ENCODE data around the gene BCAP29. TPM values are rescaled to one million over a fixed set of nuclear protein-coding genes. Genes with fewer than 3 reads are reported as not detected.

BCAP29 gene
- total and polyA plus RNA-seq, 2 donors (not counting 3 experiments of a cell fraction or from before 2014, with no cell fraction given), result 122 to 162 TPM

DNA sequence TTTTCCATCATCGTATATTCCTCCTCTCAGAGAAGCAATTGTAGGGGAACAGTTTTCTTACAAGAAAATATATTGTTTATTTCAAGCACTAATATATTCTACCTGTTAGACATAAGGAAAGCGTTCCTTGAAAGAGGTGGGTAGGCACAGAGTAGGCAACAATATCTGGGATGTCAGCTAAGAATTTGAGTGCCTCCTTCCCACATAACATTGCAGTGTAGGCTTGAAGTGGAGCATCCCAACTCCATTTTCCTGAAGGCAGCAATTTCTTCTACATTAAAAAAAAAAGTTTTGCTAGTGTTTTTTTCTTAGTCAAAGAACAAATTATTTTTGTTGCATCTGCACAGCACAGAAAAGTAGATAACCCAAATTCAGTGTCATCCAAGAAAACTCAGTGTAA, 20.8 kb downstream of the BCAP29 start:
- H3K27ac ChIP-seq (ENCODE audit: insufficient read depth, low read depth, low read length), result no peak overlapping the region
- no peak overlapping the region for H3K4me3 ChIP-seq (replicated peaks in 1 of 3; ENCODE audit: insufficient read depth in 1 of 3, low read depth in 1 of 3, low read length in 3 of 3)
- POLR2A ChIA-PET, result no interaction called here
- CTCF ChIA-PET, result interaction anchor here (1.5 to 1.6 kb wide), 2 partner anchors 8 to 20 kb away, joined by 3 to 5 read pairs; partner anchors contain the start of gene BCAP29
- no TSS peak for BruUV-seq (replicated peaks)
- H3K4me1 ChIP-seq (ENCODE audit: control insufficient read depth, extremely low read depth, insufficient read depth, low read length), result peaks cover 26% of the 10 kb centered on the region
- H3K9me1 ChIP-seq (replicated peaks; ENCODE audit: control insufficient read depth, extremely low read depth, insufficient read depth, low read length), result no peaks in the 10 kb centered on the region
- TF ChIP-seq JUN (IDR thresholded peaks at IDR 0.05; ENCODE audit: borderline replicate concordance, insufficient read depth, insufficient read length, low read depth) (no peak), POLR2AphosphoS5 (IDR thresholded peaks at IDR 0.05; ENCODE audit: insufficient read depth, low read depth, low read length) (no peak), GATA2 (IDR thresholded peaks at IDR 0.05; ENCODE audit: insufficient read depth, insufficient read length, low read depth, low read length) (no peak), EZH2 (IDR thresholded peaks at IDR 0.05; ENCODE audit: borderline replicate concordance, low read depth, low read length, severe bottlenecking) (no peak), MYC (IDR thresholded peaks at IDR 0.05; ENCODE audit: low read depth, low read length) (no peak)
- TF ChIP-seq, protein P1, sequence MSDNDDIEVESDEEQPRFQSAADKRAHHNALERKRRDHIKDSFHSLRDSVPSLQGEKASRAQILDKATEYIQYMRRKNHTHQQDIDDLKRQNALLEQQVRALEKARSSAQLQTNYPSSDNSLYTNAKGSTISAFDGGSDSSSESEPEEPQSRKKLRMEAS (IDR thresholded peaks at IDR 0.05; ENCODE audit: insufficient read depth, insufficient read length), result no peak
- TF ChIP-seq, protein P2, sequence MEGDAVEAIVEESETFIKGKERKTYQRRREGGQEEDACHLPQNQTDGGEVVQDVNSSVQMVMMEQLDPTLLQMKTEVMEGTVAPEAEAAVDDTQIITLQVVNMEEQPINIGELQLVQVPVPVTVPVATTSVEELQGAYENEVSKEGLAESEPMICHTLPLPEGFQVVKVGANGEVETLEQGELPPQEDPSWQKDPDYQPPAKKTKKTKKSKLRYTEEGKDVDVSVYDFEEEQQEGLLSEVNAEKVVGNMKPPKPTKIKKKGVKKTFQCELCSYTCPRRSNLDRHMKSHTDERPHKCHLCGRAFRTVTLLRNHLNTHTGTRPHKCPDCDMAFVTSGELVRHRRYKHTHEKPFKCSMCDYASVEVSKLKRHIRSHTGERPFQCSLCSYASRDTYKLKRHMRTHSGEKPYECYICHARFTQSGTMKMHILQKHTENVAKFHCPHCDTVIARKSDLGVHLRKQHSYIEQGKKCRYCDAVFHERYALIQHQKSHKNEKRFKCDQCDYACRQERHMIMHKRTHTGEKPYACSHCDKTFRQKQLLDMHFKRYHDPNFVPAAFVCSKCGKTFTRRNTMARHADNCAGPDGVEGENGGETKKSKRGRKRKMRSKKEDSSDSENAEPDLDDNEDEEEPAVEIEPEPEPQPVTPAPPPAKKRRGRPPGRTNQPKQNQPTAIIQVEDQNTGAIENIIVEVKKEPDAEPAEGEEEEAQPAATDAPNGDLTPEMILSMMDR (IDR thresholded peaks at IDR 0.05; ENCODE audit: extremely low read depth in 1 of 2, insufficient read depth in 1 of 2, low read depth in 1 of 2, low read length in 2 of 2), result no peak
- intact Hi-C loops (cut with micrococcal nuclease), result no loop called here
- peaks cover 5 to 20% of the 10 kb centered on the region in 2 experiments for H3K36me3 ChIP-seq (ENCODE audit: control insufficient read depth in 2 of 2, extremely low read depth in 1 of 2, insufficient read depth in 2 of 2, low read length in 2 of 2)
- FAIRE-seq, result no peak
- H3K79me2 ChIP-seq (ENCODE audit: control insufficient read depth, insufficient read depth, low read length), result peaks cover 4% of the 10 kb centered on the region
- H3K9ac ChIP-seq (replicated peaks; ENCODE audit: extremely low read depth, insufficient read depth, low read length), result no peak overlapping the region
- no peak overlapping the region for H3K4me2 ChIP-seq (ENCODE audit: insufficient read depth, low read length)
- no peaks in the 10 kb centered on the region for H3K27me3 ChIP-seq (ENCODE audit: control insufficient read depth in 2 of 2, insufficient read depth in 2 of 2, low read length in 2 of 2)
- H2AFZ ChIP-seq (ENCODE audit: low read depth, low read length), result no peak overlapping the region
- H4K20me1 ChIP-seq (replicated peaks; ENCODE audit: control insufficient read depth, extremely low read depth, insufficient read depth, low read length), result no peaks in the 10 kb centered on the region
- H3K9me3 ChIP-seq (replicated peaks; ENCODE audit: control insufficient read depth, insufficient read depth, low read length), result no peaks in the 10 kb centered on the region
- dilution Hi-C loops (cut with MboI; ENCODE audit: extremely low pct_ligation_motif_present, low sequenced_read_pairs), result no loop called here
- no peak for DNase-seq (ENCODE audit: low read depth, low spot score)

Data from endothelial cell of umbilical vein (primary cell).